Activated CD4-positive, alpha-beta memory T cell treated with anti-CD3 and anti-CD28 coated beads for 36 hours (primary cell): ENCODE results near the gene G6PC3. TPM values are rescaled to one million over a fixed set of nuclear protein-coding genes. Genes with fewer than 3 reads are reported as not detected.

Source experiments
- CTCF ChIA-PET: fragments of 350-600 bp; sonication (Branson Sonifier 250); formaldehyde crosslinking; loops from one replicate; lab custom pipeline; 2021; ENCODE audit warnings: antibody characterized with exemption, inconsistent platforms; lab: Charles Lee
- POLR2A ChIA-PET: fragments of 350-600 bp; sonication (Branson Sonifier 250); formaldehyde crosslinking; loops from one replicate; lab custom pipeline; 2021; ENCODE audit warnings: antibody characterized with exemption; lab: Charles Lee
- DNase-seq: peaks from one replicate; pipeline ENCODE4 v3.0.0-alpha.2; 2020
- H3K27ac Mint-ChIP-seq: one replicate; pipeline ENCODE4 v1.8.0; 2021; ENCODE audit warnings: mixed read lengths
- H3K27me3 Mint-ChIP-seq: one replicate; pipeline ENCODE4 v1.8.0; 2021; ENCODE audit warnings: mixed read lengths
- H3K36me3 Mint-ChIP-seq: one replicate; pipeline ENCODE4 v1.8.0; 2021; ENCODE audit warnings: mixed read lengths
- H3K4me1 Mint-ChIP-seq: one replicate; pipeline ENCODE4 v1.8.0; 2021; ENCODE audit warnings: low read depth, mixed read lengths
- H3K4me3 Mint-ChIP-seq: one replicate; pipeline ENCODE4 v1.8.0; 2021; ENCODE audit warnings: mild to moderate bottlenecking, mixed read lengths
- H3K9me3 Mint-ChIP-seq: one replicate; pipeline ENCODE4 v1.8.0; 2021; ENCODE audit warnings: mixed read lengths
- intact Hi-C: fragments of 100-400 bp; cut with micrococcal nuclease; formaldehyde crosslinking; loops from one replicate; pipeline ENCODE4 v1.15.1; 2023
- total RNA-seq, 2 experiments: library from RNA; stranded (reverse); gene quantifications; one replicate each; pipeline ENCODE4 v1.2.3, GENCODE V29; 2021

Gene G6PC3
- total RNA-seq, 2 experiments from 2014 or later = 20.7 to 21.9 TPM

DNA sequence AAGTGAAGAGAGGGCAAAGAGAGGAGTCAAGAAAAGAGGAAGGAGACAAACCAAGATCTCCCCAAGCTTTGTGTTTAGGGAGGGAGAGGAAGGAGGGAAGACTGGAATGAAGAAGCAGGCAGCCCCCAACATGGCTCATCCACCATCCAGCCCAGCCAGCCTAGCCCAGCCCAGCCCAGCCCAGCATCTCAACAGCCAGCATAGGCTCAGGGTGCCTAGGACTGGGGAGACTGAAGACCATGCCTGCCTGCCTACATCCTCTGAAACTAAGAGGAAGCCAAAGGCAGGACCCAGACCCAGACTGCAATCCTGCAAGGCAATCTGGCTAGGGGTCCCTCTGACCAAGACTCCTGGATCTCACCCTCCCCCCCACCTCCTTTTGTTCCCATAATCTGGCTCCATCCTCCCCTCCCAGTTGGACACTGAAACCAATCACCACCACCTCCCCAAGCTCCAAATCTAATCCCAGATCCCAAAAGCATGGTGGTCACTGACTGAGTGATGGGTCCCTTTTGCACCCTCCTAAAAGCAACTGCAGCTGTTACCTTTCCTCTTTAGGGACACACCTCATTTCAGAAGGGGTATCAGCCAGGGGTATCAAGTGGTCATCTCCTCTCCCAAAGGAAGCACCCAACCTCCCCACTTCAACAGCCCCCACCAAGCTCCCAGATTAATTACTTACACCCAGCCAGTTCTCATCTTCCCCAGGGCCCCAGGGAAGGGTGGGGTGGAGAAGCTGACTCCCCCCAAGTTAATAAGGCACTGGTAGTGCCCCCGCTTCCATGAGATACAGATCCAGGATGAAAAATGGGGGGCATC, 51.7 kb downstream of the G6PC3 start:
- Mint-ChIP-seq H3K27ac (peak overlapping the region; percentile 42), H3K36me3 (no peaks in the 10 kb centered on the region), H3K9me3 (no peaks in the 10 kb centered on the region), H3K27me3 (no peaks in the 10 kb centered on the region), H3K4me3 (peak overlapping the region; percentile 86), H3K4me1 (peaks cover 25% of the 10 kb centered on the region)
- intact Hi-C loops = loop anchor here (2.0 to 5.0 kb wide), 4 partner anchors 51 to 210 kb away; partner anchors contain the start of genes G6PC3 and TMUB2
- DNase-seq = no peak
- ChIA-PET POLR2A (interaction anchor here (0.9 to 1.7 kb wide), 4 partner anchors 10 to 64 kb away, joined by 3 to 8 read pairs (median 4); partner anchors contain the start of gene TMUB2), CTCF (interaction anchor here (0.6 to 2.4 kb wide), 9 partner anchors 16 to 1836 kb away, joined by 3 to 10 read pairs (median 4); no protein-coding TSS in a partner anchor)

DNA sequence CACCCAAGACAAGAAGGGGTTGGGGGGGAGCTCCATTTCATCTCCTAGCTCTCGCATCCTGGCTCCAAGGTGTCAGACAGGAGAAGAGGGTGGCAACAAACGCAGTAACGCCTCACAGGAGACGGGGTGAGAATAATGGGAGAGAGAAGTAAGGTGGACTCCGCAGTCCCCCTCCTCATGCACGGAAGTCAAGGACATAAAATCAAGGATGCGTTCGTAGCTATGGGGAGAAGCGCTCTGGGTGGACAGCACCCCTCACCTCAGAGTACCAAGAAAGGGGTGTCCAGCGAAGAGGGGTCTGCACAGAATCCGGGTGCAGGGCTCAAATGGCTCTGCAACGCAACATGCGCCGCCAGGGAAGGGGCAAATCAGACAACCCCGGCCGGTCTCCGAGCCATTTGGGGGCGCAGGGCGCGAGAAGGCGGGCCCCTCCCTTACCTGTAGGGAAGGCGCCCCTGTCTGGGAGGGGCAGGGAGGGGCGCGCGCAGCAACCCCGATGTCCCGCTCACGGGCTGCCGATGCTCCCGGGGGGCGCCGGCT, 52.4 kb downstream of the G6PC3 start:
- Mint-ChIP-seq H3K4me3 (peak overlapping the region; percentile 86), H3K36me3 (no peaks in the 10 kb centered on the region), H3K4me1 (peaks cover 25% of the 10 kb centered on the region), H3K9me3 (no peaks in the 10 kb centered on the region), H3K27me3 (no peaks in the 10 kb centered on the region), H3K27ac (peak overlapping the region; percentile 42)
- intact Hi-C loops = loop anchor here (1.0 to 5.0 kb wide), 5 partner anchors 18 to 209 kb away; partner anchors contain the start of genes G6PC3, HROB and TMUB2
- peak; percentile 32 for DNase-seq
- ChIA-PET POLR2A (interaction anchor here (0.6 to 1.7 kb wide), 16 partner anchors 8 to 215 kb away, joined by 3 to 11 read pairs (median 4); partner anchors contain the start of genes G6PC3, LSM12, MPP2 and TMUB2), CTCF (interaction anchor here (0.6 to 2.4 kb wide), 30 partner anchors 8 to 1835 kb away, joined by 3 to 10 read pairs (median 4); partner anchors contain the start of genes G6PC3 and TMUB2)

DNA sequence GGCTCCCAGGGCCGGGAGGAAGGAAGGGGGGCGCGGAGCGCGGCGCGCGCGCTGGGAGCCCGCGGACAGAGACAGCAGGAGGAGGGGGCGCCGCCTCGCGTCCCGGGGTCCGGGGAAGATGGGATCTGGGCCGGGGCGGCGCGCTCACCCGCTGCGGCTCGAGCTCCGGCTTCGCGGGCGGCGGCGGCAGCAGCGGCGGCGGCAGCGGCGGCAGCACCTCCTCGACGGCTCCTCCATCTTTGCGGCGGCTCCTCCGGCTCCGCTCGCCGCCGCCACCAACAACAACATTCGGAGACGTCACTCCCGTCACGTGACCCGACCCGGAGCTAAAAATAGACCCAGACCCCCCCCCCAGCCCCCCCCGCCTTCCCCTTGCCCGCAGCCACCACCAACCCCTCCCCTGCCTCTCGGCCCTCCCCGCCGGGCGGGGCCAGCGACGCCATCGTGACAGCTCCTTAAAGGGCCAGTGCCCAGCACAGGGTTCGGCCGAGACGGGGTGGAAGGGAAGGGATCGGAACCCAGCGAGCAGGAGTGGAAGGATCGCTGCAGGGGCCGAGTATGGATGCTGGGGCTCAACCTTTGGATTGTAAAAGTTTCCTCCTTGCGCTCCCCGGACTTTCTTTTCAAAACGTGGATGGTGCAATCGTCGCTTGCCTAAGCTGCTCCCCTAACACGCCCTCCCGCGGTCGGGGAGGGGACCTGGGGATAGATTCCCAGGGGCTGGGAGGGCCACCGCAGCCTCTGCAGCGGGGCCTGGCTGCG, 53.0 kb downstream of the G6PC3 start, which contains the start of gene HDAC5:
TSS of gene HDAC5 (minus strand) at position 286 of the 762 bp plus-strand sequence. CDS start 6,126 bp downstream, outside the sequence.
- ChIA-PET CTCF (interaction anchor here (0.6 to 2.4 kb wide), 28 partner anchors 8 to 227 kb away, joined by 3 to 10 read pairs (median 4); partner anchors contain the start of genes G6PC3, GRN and TMUB2), POLR2A (interaction anchor here (0.6 to 1.7 kb wide), 17 partner anchors 9 to 216 kb away, joined by 3 to 11 read pairs (median 4); partner anchors contain the start of genes G6PC3, LSM12, MPP2 and TMUB2)
- no peaks in the 10 kb centered on the region for H3K27me3 Mint-ChIP-seq
- no peaks in the 10 kb centered on the region for H3K36me3 Mint-ChIP-seq
- intact Hi-C loops = loop anchor here (1.0 to 5.0 kb wide), 5 partner anchors 18 to 209 kb away; partner anchors contain the start of genes G6PC3, HROB and TMUB2
- no peaks in the 10 kb centered on the region for H3K9me3 Mint-ChIP-seq
- peaks cover 25% of the 10 kb centered on the region for H3K4me1 Mint-ChIP-seq
- H3K4me3 Mint-ChIP-seq = peak within 1 kb of the TSS; percentile 86
- peak; percentile 97 for DNase-seq
- peak within 1 kb of the TSS; percentile 92 for H3K27ac Mint-ChIP-seq

DNA sequence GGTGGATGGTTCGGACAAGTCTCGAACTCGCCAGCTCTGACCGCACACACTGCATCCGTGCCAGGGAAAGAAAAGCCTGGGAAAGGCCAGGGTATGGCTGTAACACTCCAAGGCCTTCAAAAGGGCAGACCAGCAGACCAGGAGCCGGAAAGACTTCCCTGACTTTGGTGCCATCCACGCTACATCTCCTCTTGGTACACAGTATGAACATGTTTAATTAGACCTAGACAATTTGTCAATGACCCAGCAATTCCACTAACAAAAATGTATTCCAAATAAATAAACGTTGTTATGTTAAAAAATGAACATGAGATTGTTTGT, 53.5 kb downstream of the G6PC3 start:
- peak overlapping the region; percentile 86 for H3K4me3 Mint-ChIP-seq
- H3K27ac Mint-ChIP-seq = peak overlapping the region; percentile 92
- POLR2A ChIA-PET = interaction anchor here (0.7 to 1.7 kb wide), 13 partner anchors 9 to 216 kb away, joined by 3 to 11 read pairs (median 4); partner anchors contain the start of genes G6PC3, LSM12, MPP2 and TMUB2
- intact Hi-C loops = loop anchor here (5.0 kb wide), 2 partner anchors 117 to 208 kb away; no protein-coding TSS in a partner anchor
- no peaks in the 10 kb centered on the region for H3K27me3 Mint-ChIP-seq
- DNase-seq = no peak
- H3K36me3 Mint-ChIP-seq = no peaks in the 10 kb centered on the region
- H3K9me3 Mint-ChIP-seq = no peaks in the 10 kb centered on the region
- CTCF ChIA-PET = interaction anchor here (0.7 to 2.4 kb wide), 21 partner anchors 8 to 226 kb away, joined by 3 to 10 read pairs (median 4); partner anchors contain the start of genes G6PC3, GRN and TMUB2
- H3K4me1 Mint-ChIP-seq = peaks cover 25% of the 10 kb centered on the region

Other genes with a start within 250 kb of the G6PC3 start
- gene MPP3, start 237.6 kb upstream of the G6PC3 start, total RNA-seq = under 1 TPM; 0.41 to 0.62 TPM
- not detected for gene CD300LG, start 223.6 kb upstream of the G6PC3 start, total RNA-seq
- 1 to 10 TPM; 1.8 to 2.0 TPM for gene MPP2, start 163.2 kb upstream of the G6PC3 start, total RNA-seq
- under 1 TPM in 1 of 2 experiments, not detected in 1; 0.90 TPM for gene PPY, start 128.3 kb upstream of the G6PC3 start, total RNA-seq
- gene PYY, start 116.8 kb upstream of the G6PC3 start, total RNA-seq = not detected
- 1 to 10 TPM; 1.5 to 1.7 TPM for gene NAGS, start 66.1 kb upstream of the G6PC3 start, total RNA-seq
- gene TMEM101, start 55.8 kb upstream of the G6PC3 start, total RNA-seq = 10 to 100 TPM; 27.6 to 28.2 TPM
- 10 to 100 TPM; 76.8 to 81.8 TPM for gene LSM12, start 4.1 kb upstream of the G6PC3 start, total RNA-seq
- 10 to 100 TPM; 18.0 to 19.0 TPM for gene HDAC5, start 52.9 kb downstream of the G6PC3 start, total RNA-seq
- 10 to 100 TPM; 17.9 to 19.8 TPM for gene HROB, start 71.2 kb downstream of the G6PC3 start, total RNA-seq
- gene ASB16, start 100.0 kb downstream of the G6PC3 start, total RNA-seq = under 1 TPM in 1 of 2 experiments, not detected in 1; 0.19 TPM
- gene TMUB2, start 116.2 kb downstream of the G6PC3 start, total RNA-seq = 10 to 100 TPM; 21.8 to 21.9 TPM
- gene ATXN7L3, start 129.1 kb downstream of the G6PC3 start, total RNA-seq = 10 to 100 TPM; 63.4 to 69.7 TPM
- gene UBTF, start 148.9 kb downstream of the G6PC3 start, total RNA-seq = 100 to 1,000 TPM; 112 to 118 TPM
- not detected for gene SLC4A1, start 197.4 kb downstream of the G6PC3 start, total RNA-seq
- not detected for gene RUNDC3A, start 237.9 kb downstream of the G6PC3 start, total RNA-seq